H1 (cell line): ENCODE data around the gene TMEM135.

Source experiments
- EZH2 ChIP-seq: fragments of 200-600 bp; sonication (generic); IDR thresholded peaks from 2 replicates; pipeline ENCODE4 v1.7.1; 2012; ENCODE audit warnings: low read depth, mild to moderate bottlenecking, moderate library complexity, low read length, inconsistent platforms; ENCODE audit not compliant: severe bottlenecking
- HDAC2 ChIP-seq, 2 experiments: fragments of 300-600 bp in 1 of 2; sonication (generic) in 1 of 2; IDR thresholded peaks; 2 replicates each; pipeline ENCODE4 v1.6.1; 2011 to 2012; ENCODE audit warnings: low read depth in 2 of 2, low read length in 2 of 2, mild to moderate bottlenecking in 2 of 2, moderate library complexity in 2 of 2, borderline replicate concordance in 1 of 2, inconsistent platforms in 1 of 2
- POLR2A ChIP-seq, 2 experiments: IDR thresholded peaks; 1 replicate in 1 of 2; 2 replicates in 1 of 2; pipeline ENCODE4 v1.6.1; 2011; ENCODE audit warnings: low read depth in 2 of 2, low read length in 2 of 2, mild to moderate bottlenecking in 2 of 2; ENCODE audit errors: control extremely low read depth in 1 of 2
- POLR2AphosphoS5 ChIP-seq: IDR thresholded peaks from 2 replicates; pipeline ENCODE4 v1.6.1; 2011; ENCODE audit warnings: low read depth, low read length
- SIRT6 ChIP-seq: IDR thresholded peaks from one replicate; pipeline ENCODE4 v1.7.1; 2012; ENCODE audit warnings: low read length, inconsistent platforms
- TF ChIP-seq, protein P1 (sequence below), 3 experiments: IDR thresholded peaks; 1 replicate in 2 of 3; 2 replicates in 1 of 3; pipeline versions ENCODE4 v1.5.1 to v1.6.1; 2011; ENCODE audit warnings: low read length in 3 of 3, mild to moderate bottlenecking in 3 of 3, inconsistent platforms in 2 of 3, low read depth in 1 of 3, moderate library complexity in 1 of 3; ENCODE audit not compliant: insufficient read depth in 1 of 3; ENCODE audit errors: control extremely low read depth in 1 of 3
- TF ChIP-seq, protein P2 (sequence below): IDR thresholded peaks from 2 replicates; pipeline ENCODE4 v1.6.1; 2012; ENCODE audit warnings: low read length, inconsistent platforms
- TF ChIP-seq, protein P3 (sequence below): IDR thresholded peaks from 2 replicates; pipeline ENCODE4 v1.6.1; 2012; ENCODE audit warnings: inconsistent platforms
- TF ChIP-seq, protein P4 (sequence below): IDR thresholded peaks from 2 replicates; pipeline ENCODE4 v1.6.1; 2012; ENCODE audit warnings: inconsistent platforms

DNA sequence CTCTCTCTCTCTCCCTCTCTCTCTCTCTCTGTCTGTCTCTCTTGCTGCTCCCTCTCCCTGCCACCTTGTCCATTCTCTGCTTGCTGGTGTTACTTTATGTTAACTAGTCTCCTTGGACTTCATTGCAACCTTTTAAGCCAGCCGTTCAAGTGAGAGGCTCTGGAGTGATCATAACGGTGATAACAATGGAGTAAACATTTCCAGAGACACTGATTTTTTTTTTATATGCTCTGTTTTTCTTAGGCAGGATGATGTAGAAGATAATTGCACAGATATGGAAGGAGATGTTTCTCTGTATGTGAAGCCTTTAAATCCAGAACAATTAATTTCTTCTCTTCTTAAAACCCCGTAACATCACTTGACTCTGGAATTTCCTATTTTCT lies 287.7 kb downstream of the TMEM135 start:
- TF ChIP-seq, protein P1, sequence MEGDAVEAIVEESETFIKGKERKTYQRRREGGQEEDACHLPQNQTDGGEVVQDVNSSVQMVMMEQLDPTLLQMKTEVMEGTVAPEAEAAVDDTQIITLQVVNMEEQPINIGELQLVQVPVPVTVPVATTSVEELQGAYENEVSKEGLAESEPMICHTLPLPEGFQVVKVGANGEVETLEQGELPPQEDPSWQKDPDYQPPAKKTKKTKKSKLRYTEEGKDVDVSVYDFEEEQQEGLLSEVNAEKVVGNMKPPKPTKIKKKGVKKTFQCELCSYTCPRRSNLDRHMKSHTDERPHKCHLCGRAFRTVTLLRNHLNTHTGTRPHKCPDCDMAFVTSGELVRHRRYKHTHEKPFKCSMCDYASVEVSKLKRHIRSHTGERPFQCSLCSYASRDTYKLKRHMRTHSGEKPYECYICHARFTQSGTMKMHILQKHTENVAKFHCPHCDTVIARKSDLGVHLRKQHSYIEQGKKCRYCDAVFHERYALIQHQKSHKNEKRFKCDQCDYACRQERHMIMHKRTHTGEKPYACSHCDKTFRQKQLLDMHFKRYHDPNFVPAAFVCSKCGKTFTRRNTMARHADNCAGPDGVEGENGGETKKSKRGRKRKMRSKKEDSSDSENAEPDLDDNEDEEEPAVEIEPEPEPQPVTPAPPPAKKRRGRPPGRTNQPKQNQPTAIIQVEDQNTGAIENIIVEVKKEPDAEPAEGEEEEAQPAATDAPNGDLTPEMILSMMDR (IDR thresholded peaks at IDR 0.05; ENCODE audit: control extremely low read depth in 1 of 3, insufficient read depth in 1 of 3, low read depth in 1 of 3, low read length in 3 of 3): no peak
- TF ChIP-seq, protein P2, sequence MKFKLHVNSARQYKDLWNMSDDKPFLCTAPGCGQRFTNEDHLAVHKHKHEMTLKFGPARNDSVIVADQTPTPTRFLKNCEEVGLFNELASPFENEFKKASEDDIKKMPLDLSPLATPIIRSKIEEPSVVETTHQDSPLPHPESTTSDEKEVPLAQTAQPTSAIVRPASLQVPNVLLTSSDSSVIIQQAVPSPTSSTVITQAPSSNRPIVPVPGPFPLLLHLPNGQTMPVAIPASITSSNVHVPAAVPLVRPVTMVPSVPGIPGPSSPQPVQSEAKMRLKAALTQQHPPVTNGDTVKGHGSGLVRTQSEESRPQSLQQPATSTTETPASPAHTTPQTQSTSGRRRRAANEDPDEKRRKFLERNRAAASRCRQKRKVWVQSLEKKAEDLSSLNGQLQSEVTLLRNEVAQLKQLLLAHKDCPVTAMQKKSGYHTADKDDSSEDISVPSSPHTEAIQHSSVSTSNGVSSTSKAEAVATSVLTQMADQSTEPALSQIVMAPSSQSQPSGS: no peak
- TF ChIP-seq POLR2A (IDR thresholded peaks at IDR 0.05; ENCODE audit: control extremely low read depth in 1 of 2, low read depth in 2 of 2, low read length in 2 of 2) (no peak), SIRT6 (no peak), POLR2AphosphoS5 (no peak), EZH2 (no peak), HDAC2 (IDR thresholded peaks at IDR 0.05; ENCODE audit: borderline replicate concordance in 1 of 2, low read depth in 2 of 2, low read length in 2 of 2) (no peak)
- TF ChIP-seq, protein P3, sequence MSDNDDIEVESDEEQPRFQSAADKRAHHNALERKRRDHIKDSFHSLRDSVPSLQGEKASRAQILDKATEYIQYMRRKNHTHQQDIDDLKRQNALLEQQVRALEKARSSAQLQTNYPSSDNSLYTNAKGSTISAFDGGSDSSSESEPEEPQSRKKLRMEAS: no peak
- TF ChIP-seq, protein P4, sequence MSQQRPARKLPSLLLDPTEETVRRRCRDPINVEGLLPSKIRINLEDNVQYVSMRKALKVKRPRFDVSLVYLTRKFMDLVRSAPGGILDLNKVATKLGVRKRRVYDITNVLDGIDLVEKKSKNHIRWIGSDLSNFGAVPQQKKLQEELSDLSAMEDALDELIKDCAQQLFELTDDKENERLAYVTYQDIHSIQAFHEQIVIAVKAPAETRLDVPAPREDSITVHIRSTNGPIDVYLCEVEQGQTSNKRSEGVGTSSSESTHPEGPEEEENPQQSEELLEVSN: no peak
